ENCODE data around the gene RASAL2. TPM values are rescaled to one million over a fixed set of nuclear protein-coding genes. Genes with fewer than 3 reads are reported as not detected.
A peak's percentile ranks its signal among the peaks of the same experiment; 100 is the strongest.

RASAL2 gene
- total RNA-seq, 1 donor from 2014 or later = 18.3 TPM

DNA sequence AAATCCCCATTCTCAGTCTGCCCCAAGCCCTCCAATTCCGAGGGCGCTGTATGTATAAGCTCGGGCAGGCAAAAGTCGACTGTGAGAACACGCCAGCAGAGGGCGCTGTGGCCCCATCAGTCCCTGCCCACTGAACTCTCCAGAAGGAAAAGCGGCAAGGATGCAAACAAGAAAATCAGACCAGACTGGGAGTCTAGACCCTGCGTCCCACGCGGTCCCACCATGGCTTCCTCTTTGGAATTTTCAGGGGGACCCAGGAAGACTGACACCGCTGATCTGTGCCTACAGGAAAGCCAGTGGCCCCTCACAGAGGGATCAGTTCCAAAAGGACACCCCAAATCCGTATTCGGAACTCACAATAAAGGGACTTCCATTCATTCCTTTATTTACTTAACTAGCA, 438.5 kb downstream of the RASAL2 start:
- no peak for TF ChIP-seq EZH2phosphoT487 (IDR thresholded peaks at IDR 0.05)
- TF ChIP-seq EZH2 (IDR thresholded peaks at IDR 0.05) = no peak
- TF ChIP-seq CTCF (IDR thresholded peaks at IDR 0.05) = peak; percentile 91
- Histone ChIP-seq H3K4me3 (no peak overlapping the region), H4K20me1 (ENCODE audit: low read depth) (no peaks in the 10 kb centered on the region), H3K79me2 (ENCODE audit: low read depth) (no peaks in the 10 kb centered on the region), H3K4me1 (no peaks in the 10 kb centered on the region), H3K27me3 (no peaks in the 10 kb centered on the region), H3K36me3 (no peaks in the 10 kb centered on the region), H2AFZ (replicated peaks) (peak overlapping the region; percentile 92), H3K4me2 (no peak overlapping the region), H3K9ac (no peak overlapping the region), H3K27ac (no peak overlapping the region), H3F3A (ENCODE audit: low read depth) (no peaks in the 10 kb centered on the region), H3K9me3 (ENCODE audit: low read depth) (no peaks in the 10 kb centered on the region)
- H3K36me3 Mint-ChIP-seq = no peaks in the 10 kb centered on the region
- H3K27me3 Mint-ChIP-seq (ENCODE audit: insufficient read depth, low read depth) = peaks cover 4% of the 10 kb centered on the region
- peaks cover 11% of the 10 kb centered on the region for H3K4me1 Mint-ChIP-seq
- H3K4me3 Mint-ChIP-seq = no peak overlapping the region
- H3K9me3 Mint-ChIP-seq = no peaks in the 10 kb centered on the region
- DNase-seq (ENCODE audit: low spot score) = peak; percentile 84
- peak overlapping the region; percentile 27 for H3K27ac Mint-ChIP-seq

GRCh38 chr1:178533121-178533946, 439.4 kb downstream of the RASAL2 start:
- no peak for DNase-seq (ENCODE audit: low spot score)
- Mint-ChIP-seq H3K27ac (no peak overlapping the region), H3K27me3 (ENCODE audit: insufficient read depth, low read depth) (peaks cover 4% of the 10 kb centered on the region), H3K9me3 (no peaks in the 10 kb centered on the region), H3K4me1 (peaks cover 13% of the 10 kb centered on the region), H3K36me3 (no peaks in the 10 kb centered on the region), H3K4me3 (no peak overlapping the region)
- TF ChIP-seq EZH2 (IDR thresholded peaks at IDR 0.05) (no peak), EZH2phosphoT487 (IDR thresholded peaks at IDR 0.05) (no peak), CTCF (IDR thresholded peaks at IDR 0.05) (no peak)
- H3K9ac ChIP-seq = no peak overlapping the region
- H3K79me2 ChIP-seq (ENCODE audit: low read depth) = no peaks in the 10 kb centered on the region
- H3K4me2 ChIP-seq = no peak overlapping the region
- H3K9me3 ChIP-seq (ENCODE audit: low read depth) = no peaks in the 10 kb centered on the region
- no peaks in the 10 kb centered on the region for H3K36me3 ChIP-seq
- no peaks in the 10 kb centered on the region for H3K4me1 ChIP-seq
- no peaks in the 10 kb centered on the region for H4K20me1 ChIP-seq (ENCODE audit: low read depth)
- H3K27ac ChIP-seq = no peak overlapping the region
- H3K4me3 ChIP-seq = no peak overlapping the region
- no peaks in the 10 kb centered on the region for H3F3A ChIP-seq (ENCODE audit: low read depth)
- H3K27me3 ChIP-seq = no peaks in the 10 kb centered on the region
- H2AFZ ChIP-seq (replicated peaks) = no peak overlapping the region

Small RNA genes lying within 50 kb of the gene (small RNA-seq; reads per million reads assigned to genes)
- not detected for gene RF00017

Other genes starting within 250 kb of the RASAL2 start
- 0.67 and 0.74 TPM in 2 replicates for gene SEC16B, start 124.0 kb upstream of the RASAL2 start, total RNA-seq (ENCODE audit: low replicate concordance)

Data from neural progenitor cell (in vitro differentiated cells).